Lower leg skin (tissue), 3 donors: ENCODE data around the gene FZD7.

Source experiments
- POLR2A ChIP-seq, 2 donors: fragments of 450-650 bp; IDR thresholded peaks; one replicate each; pipeline ENCODE4 v1.6.1; 2016 to 2017; ENCODE audit warnings: antibody characterized with exemption in 2 of 2, mild to moderate bottlenecking in 1 of 2, moderate library complexity in 1 of 2
- TF ChIP-seq, protein P1 (sequence below), 3 donors: fragments of 450-650 bp; IDR thresholded peaks; one replicate each; pipeline ENCODE4 v1.5.1; 2016; ENCODE audit warnings: antibody characterized with exemption in 3 of 3, mild to moderate bottlenecking in 3 of 3, moderate library complexity in 2 of 3

GRCh38 chr2:202065876-202066275, 32.2 kb downstream of the FZD7 start:
- TF ChIP-seq, protein P1, sequence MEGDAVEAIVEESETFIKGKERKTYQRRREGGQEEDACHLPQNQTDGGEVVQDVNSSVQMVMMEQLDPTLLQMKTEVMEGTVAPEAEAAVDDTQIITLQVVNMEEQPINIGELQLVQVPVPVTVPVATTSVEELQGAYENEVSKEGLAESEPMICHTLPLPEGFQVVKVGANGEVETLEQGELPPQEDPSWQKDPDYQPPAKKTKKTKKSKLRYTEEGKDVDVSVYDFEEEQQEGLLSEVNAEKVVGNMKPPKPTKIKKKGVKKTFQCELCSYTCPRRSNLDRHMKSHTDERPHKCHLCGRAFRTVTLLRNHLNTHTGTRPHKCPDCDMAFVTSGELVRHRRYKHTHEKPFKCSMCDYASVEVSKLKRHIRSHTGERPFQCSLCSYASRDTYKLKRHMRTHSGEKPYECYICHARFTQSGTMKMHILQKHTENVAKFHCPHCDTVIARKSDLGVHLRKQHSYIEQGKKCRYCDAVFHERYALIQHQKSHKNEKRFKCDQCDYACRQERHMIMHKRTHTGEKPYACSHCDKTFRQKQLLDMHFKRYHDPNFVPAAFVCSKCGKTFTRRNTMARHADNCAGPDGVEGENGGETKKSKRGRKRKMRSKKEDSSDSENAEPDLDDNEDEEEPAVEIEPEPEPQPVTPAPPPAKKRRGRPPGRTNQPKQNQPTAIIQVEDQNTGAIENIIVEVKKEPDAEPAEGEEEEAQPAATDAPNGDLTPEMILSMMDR (IDR thresholded peaks at IDR 0.05), result no peak
- no peak for TF ChIP-seq POLR2A (IDR thresholded peaks at IDR 0.05)
